H1 (cell line): ENCODE results near the gene AGRN. TPM values are rescaled to one million over a fixed set of nuclear protein-coding genes. Genes with fewer than 3 reads are reported as not detected.

Experiments used
- MAFK ChIP-seq: IDR thresholded peaks from 2 replicates; pipeline ENCODE4 v1.6.1; 2012; ENCODE audit warnings: low read depth, mild to moderate bottlenecking, improper control_type of control experiment, low read length
- SP2 ChIP-seq: IDR thresholded peaks from 2 replicates; pipeline ENCODE4 v1.6.1; 2012; ENCODE audit warnings: mild to moderate bottlenecking, low read length, inconsistent platforms
- polyA plus RNA-seq, 7 experiments: library from polyadenylated mRNA; depleted of rRNA in 3 of 7; stranded (reverse) in 5 of 7; unstranded in 2 of 7; fragments of >200 nt in 5 of 7; fragments of 200-250 nt in 2 of 7; gene quantifications; 1 replicate in 5 of 7; 2 replicates in 1 of 7; 4 replicates in 1 of 7; pipeline versions ENCODE4 v1.2.1 to v1.2.3, GENCODE V29; 2011 to 2013; ENCODE audit warnings: missing spikeins in 2 of 7, mixed read lengths in 2 of 7
- total RNA-seq: library from RNA; stranded (reverse); fragmentation: NEBNext Ultra II Directional; extraction: Animal tissue kit (Norgen Biotek cat#: 25700); gene quantifications from 2 replicates; pipeline ENCODE4 v1.2.1, GENCODE V29; 2021
- TF ChIP-seq, protein P1 (sequence below), 3 experiments: IDR thresholded peaks; 1 replicate in 2 of 3; 2 replicates in 1 of 3; pipeline versions ENCODE4 v1.5.1 to v1.6.1; 2011; ENCODE audit warnings: low read length in 3 of 3, mild to moderate bottlenecking in 3 of 3, inconsistent platforms in 2 of 3, low read depth in 1 of 3, moderate library complexity in 1 of 3; ENCODE audit not compliant: insufficient read depth in 1 of 3; ENCODE audit errors: control extremely low read depth in 1 of 3

AGRN gene
- total and polyA plus RNA-seq, 2 of the 8 experiments (the other 6 are each of a cell fraction or from before 2014, with no cell fraction given), result 52.3 to 155 TPM

DNA sequence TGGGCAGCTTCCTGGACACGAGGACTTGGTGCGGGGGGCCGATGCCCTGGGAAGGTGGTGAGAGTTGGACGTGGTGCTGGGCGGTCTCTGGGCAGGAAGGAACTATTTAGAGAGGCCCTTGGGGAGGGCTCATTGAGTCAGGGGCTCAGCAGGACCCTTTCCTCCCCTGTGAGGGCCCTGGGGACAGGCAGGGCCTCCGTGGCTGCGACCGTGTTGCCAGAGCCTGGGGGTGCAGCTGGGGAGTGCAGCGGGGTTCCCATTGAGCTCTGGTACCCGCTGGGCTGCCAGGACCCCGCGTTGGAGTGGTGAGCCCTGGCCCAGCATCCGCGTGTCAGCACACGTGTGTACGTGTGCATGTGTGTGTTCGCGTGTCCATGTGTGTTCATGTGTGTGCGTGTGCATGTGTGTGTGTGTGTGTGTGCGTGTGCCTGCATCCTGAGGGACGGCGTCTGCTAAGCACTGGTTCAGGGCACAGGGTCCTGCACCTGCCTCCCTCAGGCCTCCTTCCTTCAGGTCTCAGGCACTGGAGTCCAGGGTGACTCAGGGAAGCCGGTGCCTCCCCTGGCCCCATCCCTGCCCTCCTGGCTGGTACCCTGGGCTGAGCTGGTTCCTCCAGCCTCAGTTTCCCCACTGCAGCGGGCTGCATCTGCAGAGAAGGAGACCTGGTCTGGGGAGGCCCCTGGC, 43.5 kb downstream of the AGRN start (continued):
- no peak for TF ChIP-seq MAFK
- TF ChIP-seq SP2, result no peak
- TF ChIP-seq, protein P1, sequence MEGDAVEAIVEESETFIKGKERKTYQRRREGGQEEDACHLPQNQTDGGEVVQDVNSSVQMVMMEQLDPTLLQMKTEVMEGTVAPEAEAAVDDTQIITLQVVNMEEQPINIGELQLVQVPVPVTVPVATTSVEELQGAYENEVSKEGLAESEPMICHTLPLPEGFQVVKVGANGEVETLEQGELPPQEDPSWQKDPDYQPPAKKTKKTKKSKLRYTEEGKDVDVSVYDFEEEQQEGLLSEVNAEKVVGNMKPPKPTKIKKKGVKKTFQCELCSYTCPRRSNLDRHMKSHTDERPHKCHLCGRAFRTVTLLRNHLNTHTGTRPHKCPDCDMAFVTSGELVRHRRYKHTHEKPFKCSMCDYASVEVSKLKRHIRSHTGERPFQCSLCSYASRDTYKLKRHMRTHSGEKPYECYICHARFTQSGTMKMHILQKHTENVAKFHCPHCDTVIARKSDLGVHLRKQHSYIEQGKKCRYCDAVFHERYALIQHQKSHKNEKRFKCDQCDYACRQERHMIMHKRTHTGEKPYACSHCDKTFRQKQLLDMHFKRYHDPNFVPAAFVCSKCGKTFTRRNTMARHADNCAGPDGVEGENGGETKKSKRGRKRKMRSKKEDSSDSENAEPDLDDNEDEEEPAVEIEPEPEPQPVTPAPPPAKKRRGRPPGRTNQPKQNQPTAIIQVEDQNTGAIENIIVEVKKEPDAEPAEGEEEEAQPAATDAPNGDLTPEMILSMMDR (IDR thresholded peaks at IDR 0.05; ENCODE audit: control extremely low read depth in 1 of 3, insufficient read depth in 1 of 3, low read depth in 1 of 3, low read length in 3 of 3), result no peak
